Uterus (tissue), 4 donors: Measurements from ENCODE around the gene ASMTL. TPM values are rescaled to one million over a fixed set of nuclear protein-coding genes. Genes with fewer than 3 reads are reported as not detected.
"Not testable (repeated sequence)": the region's sequence is repeated elsewhere in the genome, so short reads cannot be mapped to it uniquely, and the experiment has no call there.

Experiments used
- DNase-seq, 2 donors: peaks; one replicate each; pipeline ENCODE4 v3.0.0-alpha.2; 2019 to 2020
- H3K27ac ChIP-seq, 2 donors: fragments of 200-600 bp; sonication (generic); 1 replicate in 1 of 2; 2 replicates in 1 of 2; pipeline ENCODE4 v1.5.1; 2016 to 2018
- H3K27me3 ChIP-seq, 2 donors: fragments of 200-600 bp; sonication (generic); one replicate each; pipeline ENCODE4 v1.5.1; 2018 to 2019; ENCODE audit warnings: control low read depth in 1 of 2
- H3K36me3 ChIP-seq, 2 donors: fragments of 200-600 bp; sonication (generic); one replicate each; pipeline ENCODE4 v1.5.1; 2019; ENCODE audit warnings: control low read depth in 1 of 2
- H3K4me1 ChIP-seq, 2 donors: fragments of 200-600 bp; sonication (generic); one replicate each; pipeline ENCODE4 v1.5.1; 2018 to 2019; ENCODE audit warnings: control low read depth in 1 of 2
- H3K4me3 ChIP-seq, 2 donors: fragments of 200-600 bp; sonication (generic); 1 replicate in 1 of 2; 2 replicates in 1 of 2; pipeline ENCODE4 v1.5.1; 2018 to 2019; ENCODE audit warnings: mild to moderate bottlenecking in 1 of 2
- H3K9me3 ChIP-seq, 2 donors: fragments of 200-600 bp; sonication (generic); one replicate each; pipeline ENCODE4 v1.5.1; 2019; ENCODE audit warnings: control low read depth in 1 of 2
- CTCF ChIP-seq, 4 experiments: fragments of 200-600 bp in 2 of 4; fragments of 450-650 bp in 2 of 4; sonication (generic) in 2 of 4; IDR thresholded peaks; one replicate each; pipeline ENCODE4 v1.5.1; 2016 to 2019; ENCODE audit warnings: antibody characterized with exemption in 4 of 4, mild to moderate bottlenecking in 2 of 4, moderate library complexity in 1 of 4
- POLR2A ChIP-seq, 2 donors: fragments of 450-650 bp; IDR thresholded peaks; one replicate each; pipeline ENCODE4 v1.6.1; 2016; ENCODE audit warnings: antibody characterized with exemption in 2 of 2, mild to moderate bottlenecking in 1 of 2, moderate library complexity in 1 of 2
- intact Hi-C: fragments of 100-400 bp; cut with DNase I; formaldehyde crosslinking; loops from one replicate; pipeline ENCODE4 v1.15.1; 2023; ENCODE audit warnings: low total_unique reads
- total RNA-seq, 4 donors: library from RNA; depleted of rRNA in 3 of 4; stranded (reverse); fragments of >200 nt in 3 of 4; gene quantifications; one replicate each; pipeline versions ENCODE4 v1.1.0 to v1.2.4, GENCODE V29; 2014 to 2023
- donor health status: DM: yes; HTN: yes; CAD: no.

ASMTL gene
- total RNA-seq, 4 donors from 2014 or later = 6.4 to 43.5 (median 11.1) TPM

DNA sequence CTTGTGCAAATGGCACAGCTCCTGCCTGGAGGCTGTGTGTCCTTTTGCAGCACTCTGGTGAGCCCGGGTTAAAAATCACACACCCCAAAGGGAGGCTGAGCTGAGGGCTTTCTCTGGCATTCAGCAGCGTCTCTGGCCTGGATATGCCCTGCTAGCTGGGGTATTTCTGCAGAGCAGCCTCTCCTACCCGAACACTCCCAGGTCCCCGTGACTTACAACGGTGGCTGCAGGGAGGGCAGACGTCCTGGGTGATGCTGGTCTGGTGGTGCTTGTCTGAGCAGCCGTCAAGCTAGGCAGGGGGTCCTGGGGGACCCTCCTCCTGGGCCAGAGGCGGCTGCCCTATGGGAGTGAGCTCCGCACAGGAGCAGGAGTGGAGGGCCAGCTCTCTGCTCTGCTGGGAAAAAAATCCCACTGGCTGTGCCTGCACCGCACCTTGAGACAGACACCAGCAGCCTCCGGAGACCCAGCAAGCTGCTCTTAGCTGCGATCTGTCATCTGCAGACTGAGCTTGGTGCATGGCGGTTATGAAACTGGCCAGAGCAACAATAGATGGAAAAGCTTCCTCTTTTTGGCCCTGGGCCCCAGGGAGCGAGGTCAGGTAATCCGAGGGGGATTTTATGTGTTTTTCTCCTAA is 41.3 kb upstream of the ASMTL start:
- H3K4me1 ChIP-seq = no peaks in the 10 kb centered on the region
- no peaks in the 10 kb centered on the region for H3K36me3 ChIP-seq
- intact Hi-C loops = no loop called here
- no peak for TF ChIP-seq POLR2A (IDR thresholded peaks at IDR 0.05)
- TF ChIP-seq CTCF (IDR thresholded peaks at IDR 0.05) = no peak
- H3K9me3 ChIP-seq = no peaks in the 10 kb centered on the region
- DNase-seq = no peak
- H3K4me3 ChIP-seq = no peak overlapping the region
- no peak overlapping the region for H3K27ac ChIP-seq
- H3K27me3 ChIP-seq = no peaks in the 10 kb centered on the region

GRCh38 chrX:1493412-1493811 is 40.7 kb upstream of the ASMTL start:
- no peaks in the 10 kb centered on the region for H3K36me3 ChIP-seq
- H3K27ac ChIP-seq = no peak overlapping the region
- H3K9me3 ChIP-seq = no peaks in the 10 kb centered on the region
- no peak overlapping the region for H3K4me3 ChIP-seq
- no peak for DNase-seq
- no peaks in the 10 kb centered on the region for H3K4me1 ChIP-seq
- no peak for TF ChIP-seq CTCF (IDR thresholded peaks at IDR 0.05)
- no peak for TF ChIP-seq POLR2A (IDR thresholded peaks at IDR 0.05)
- intact Hi-C loops = no loop called here
- no peaks in the 10 kb centered on the region for H3K27me3 ChIP-seq

DNA sequence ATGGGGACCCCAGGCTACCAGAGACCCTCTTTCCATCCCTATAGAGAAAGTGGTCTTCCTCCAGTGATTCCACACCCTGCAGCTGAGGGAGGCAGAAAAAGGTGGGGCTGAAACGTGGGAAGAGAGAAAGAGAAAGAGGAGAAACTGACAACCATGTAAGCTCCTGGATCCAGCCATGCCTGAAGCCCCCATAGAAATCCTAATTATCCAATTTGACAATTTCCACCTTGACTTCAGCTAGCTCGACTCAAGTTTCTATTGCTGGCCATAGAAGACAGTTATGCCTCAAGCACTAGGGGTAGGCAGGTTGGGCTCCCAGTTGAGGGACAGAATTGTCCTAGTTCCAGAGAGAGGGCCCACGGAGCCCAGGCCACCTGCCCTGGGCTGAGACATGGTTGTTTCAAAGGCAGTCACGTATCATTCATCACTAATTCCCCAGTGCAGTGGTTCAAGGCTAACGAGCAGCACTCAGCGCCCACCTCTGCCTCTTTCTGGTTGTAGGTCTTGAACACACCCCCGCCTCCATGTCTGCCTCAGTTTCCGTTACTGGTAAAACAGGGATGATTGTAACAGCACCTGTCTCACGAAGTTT is 39.8 kb upstream of the ASMTL start:
- no peaks in the 10 kb centered on the region for H3K27me3 ChIP-seq
- TF ChIP-seq POLR2A (IDR thresholded peaks at IDR 0.05) (no peak), CTCF (IDR thresholded peaks at IDR 0.05) (no peak)
- no peaks in the 10 kb centered on the region for H3K9me3 ChIP-seq
- DNase-seq = no peak
- H3K4me3 ChIP-seq = no peak overlapping the region
- H3K27ac ChIP-seq = no peak overlapping the region
- H3K36me3 ChIP-seq = no peaks in the 10 kb centered on the region
- H3K4me1 ChIP-seq = no peaks in the 10 kb centered on the region
- intact Hi-C loops = no loop called here

DNA sequence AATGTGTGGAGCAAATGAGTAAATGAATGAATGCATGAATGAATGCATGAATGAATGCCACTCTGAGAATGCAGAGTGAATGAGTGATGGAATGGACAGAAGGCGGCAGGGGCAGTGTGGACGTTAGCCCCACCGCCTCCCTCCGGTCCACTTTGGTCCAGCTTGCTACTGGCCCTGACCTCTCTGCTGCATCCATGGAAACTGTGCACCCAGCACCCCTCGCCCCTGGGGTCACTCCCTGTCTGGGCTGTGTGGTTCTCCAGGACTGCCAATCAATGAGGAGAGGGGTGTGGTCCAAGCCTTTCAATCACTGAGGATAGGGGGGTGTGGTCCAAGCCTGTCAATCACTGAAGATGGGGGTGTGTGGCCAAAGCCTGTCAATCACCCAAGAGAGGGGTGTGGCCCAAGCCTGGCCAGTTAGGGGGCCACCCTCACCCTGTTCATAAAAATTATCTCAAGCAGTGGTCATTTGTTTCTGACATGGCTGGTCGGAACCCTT is 39.2 kb upstream of the ASMTL start:
- no peaks in the 10 kb centered on the region for H3K36me3 ChIP-seq
- no peaks in the 10 kb centered on the region for H3K27me3 ChIP-seq
- no peak overlapping the region for H3K27ac ChIP-seq
- no peaks in the 10 kb centered on the region for H3K9me3 ChIP-seq
- H3K4me3 ChIP-seq = no peak overlapping the region
- intact Hi-C loops = no loop called here
- no peak for TF ChIP-seq POLR2A (IDR thresholded peaks at IDR 0.05)
- no peak for TF ChIP-seq CTCF (IDR thresholded peaks at IDR 0.05)
- no peak for DNase-seq
- no peaks in the 10 kb centered on the region for H3K4me1 ChIP-seq

- H3K9me3 ChIP-seq, H3K27ac ChIP-seq, H3K4me1 ChIP-seq, H3K27me3 ChIP-seq, DNase-seq, H3K36me3 ChIP-seq, intact Hi-C loops, H3K4me3 ChIP-seq: not testable (repeated sequence)
Measured at GRCh38 chrX:1491248-1491647, 38.5 kb upstream of the ASMTL start.

DNA sequence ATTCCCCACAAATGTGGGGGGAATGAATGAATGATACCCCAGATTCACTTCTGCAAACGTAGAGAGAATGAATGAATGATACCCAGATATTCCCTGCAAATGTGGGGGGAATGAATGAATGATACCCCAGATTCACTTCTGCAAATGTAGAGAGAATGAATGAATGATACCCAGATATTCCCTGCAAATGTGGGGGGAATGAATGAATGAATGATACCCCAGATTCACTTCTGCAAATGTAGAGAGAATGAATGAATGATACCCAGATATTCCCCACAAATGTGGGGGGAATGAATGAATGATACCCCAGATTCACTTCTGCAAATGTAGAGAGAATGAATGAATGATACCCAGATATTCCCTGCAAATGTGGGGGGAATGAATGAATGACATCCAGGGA is 38.0 kb upstream of the ASMTL start:
- DNase-seq, H3K36me3 ChIP-seq, H3K4me1 ChIP-seq, intact Hi-C loops, H3K27ac ChIP-seq, H3K4me3 ChIP-seq, H3K27me3 ChIP-seq, H3K9me3 ChIP-seq: not testable (repeated sequence)

DNA sequence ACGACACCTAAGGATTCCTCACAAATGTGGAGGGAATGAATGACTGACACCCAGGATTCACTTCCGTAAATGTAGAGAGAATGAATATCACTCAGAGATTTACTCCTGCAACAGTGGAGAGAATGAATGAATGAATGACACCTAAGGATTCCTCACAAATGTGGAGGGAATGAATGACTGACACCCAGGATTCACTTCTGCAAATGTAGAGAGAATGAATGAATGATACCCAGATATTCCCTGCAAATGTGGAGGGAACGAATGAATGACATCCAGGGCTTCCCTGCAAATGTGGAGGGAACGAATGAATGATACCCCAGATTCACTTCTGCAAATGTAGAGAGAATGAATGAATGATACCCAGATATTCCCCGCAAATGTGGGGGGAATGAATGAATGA is 36.6 kb upstream of the ASMTL start:
- H3K36me3 ChIP-seq, H3K9me3 ChIP-seq, H3K4me3 ChIP-seq, intact Hi-C loops, H3K27ac ChIP-seq, H3K27me3 ChIP-seq, DNase-seq, H3K4me1 ChIP-seq: not testable (repeated sequence)
